NCI-H345 treated with DMSO at 0.1 percent for 48 hours (cell line): Measurements from ENCODE around the gene ZCCHC14.

Source experiments
- DNase-seq: peaks from one replicate; lab custom pipeline; 2025; ENCODE audit not compliant: unreplicated experiment; lab: John Stamatoyannopoulos, UW

The ZCCHC14 gene

DNA sequence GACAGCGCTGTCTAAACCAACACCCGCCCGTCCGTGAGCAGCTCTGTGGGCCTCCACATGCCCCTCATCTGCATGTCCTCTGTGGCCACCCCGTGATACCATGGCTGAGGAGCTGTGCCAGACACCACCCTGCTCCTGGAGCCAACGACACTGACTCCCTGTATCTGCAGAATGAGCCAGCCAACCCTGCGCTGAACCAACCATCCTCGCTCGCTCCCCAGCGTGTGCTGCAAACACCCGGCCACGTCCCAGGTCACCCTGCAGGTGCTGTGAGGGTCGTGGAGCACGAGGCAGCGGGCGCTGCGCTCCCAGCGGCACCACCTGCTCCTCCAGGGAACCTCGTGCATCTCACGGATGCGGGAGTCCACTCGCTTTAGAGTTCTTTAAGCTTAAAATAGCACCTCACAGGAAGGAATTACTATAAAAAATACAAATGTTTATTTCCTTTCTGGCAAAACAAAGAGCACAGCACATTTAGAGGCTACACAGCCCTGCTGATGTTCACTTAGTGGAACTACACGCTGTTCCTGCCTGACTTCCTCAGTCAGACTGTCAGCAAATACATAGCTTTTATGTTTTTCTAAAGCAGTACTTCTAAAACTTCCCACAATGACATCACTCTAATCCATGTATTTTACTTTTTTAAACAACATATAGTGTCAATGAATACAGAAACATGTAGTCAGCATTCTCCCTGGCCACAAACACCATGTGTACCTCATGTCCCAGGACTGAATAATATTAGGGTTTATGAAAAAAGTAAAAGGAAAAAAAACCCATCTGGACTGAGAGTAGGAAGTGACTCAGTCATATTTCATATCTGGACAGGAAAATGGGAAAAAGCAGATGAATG lies 57.2 kb downstream of the ZCCHC14 start:
- no peak for DNase-seq

DNA sequence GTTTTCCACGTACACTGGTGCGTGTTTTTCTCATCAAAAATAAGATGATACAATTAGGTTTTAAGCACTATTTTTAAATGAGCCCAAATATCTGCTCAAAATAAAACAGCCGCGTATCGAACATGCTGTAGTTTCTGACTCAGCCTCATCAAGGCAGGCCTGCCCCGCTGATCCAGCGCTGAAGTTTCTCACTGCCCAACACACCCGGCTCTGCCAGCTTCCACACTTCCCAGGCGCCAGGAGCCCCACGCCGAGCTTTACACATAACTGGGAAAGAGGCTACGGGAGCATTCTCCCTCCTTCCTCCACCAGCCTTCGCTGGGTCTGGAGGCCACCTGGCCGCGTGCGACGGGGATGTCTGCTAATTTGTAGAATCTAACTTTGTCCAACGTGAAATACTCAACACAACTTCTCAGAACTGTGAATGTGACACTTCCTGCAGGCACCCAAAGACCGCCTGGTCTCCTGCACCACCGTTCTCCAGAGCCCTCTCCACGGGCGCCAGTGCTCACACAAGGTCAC lies 58.6 kb downstream of the ZCCHC14 start:
- no peak for DNase-seq

- DNase-seq: no peak
These were observed 60.4 kb downstream of the ZCCHC14 start for GRCh38 chr16:87432330-87432915.

DNA sequence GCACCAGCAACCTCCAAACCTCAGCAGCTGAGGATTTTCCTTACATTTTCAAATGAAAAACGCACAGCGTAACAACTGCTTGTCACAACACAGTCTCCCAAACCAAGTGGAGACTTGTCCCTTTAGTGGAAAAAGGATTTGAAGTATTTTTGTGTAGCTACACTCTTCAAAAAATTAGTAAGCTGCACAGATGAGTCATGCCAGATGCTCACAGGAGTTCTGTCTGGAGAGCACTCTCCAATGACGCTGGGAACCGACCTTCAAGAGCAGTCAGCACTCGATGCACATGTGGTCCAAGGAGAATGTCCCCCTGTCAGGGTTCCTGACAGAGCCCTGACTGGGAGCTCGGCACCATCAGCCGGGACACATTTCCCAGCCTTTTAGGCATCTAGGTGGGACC lies 60.9 kb downstream of the ZCCHC14 start:
- no peak for DNase-seq

GRCh38 chr16:87426423-87427215 lies 66.2 kb downstream of the ZCCHC14 start:
- DNase-seq: no peak

- DNase-seq: no peak
These were observed 66.9 kb downstream of the ZCCHC14 start for GRCh38 chr16:87425941-87426340.

- DNase-seq: no peak
These were observed 68.6 kb downstream of the ZCCHC14 start for GRCh38 chr16:87424266-87424665.

DNA sequence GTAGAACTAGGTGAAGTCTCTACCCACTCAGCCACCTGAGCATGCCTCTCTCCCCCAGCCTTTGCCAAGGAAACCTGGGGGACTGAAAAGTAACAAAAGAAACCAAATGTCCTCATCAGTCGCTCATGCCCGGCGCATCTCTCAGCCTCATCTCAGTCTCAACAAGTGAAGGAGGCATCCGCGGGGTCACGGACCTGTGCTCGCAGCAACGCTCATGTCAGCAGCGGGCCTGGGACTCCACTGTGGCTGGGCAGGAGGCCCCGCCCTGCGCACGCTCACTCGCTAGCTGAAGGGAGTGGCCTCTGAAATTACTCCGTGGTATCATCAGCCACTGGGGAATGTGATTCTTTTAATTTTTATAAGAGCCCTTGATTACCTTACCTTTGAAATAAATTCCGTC lies 69.4 kb downstream of the ZCCHC14 start:
- no peak for DNase-seq

- DNase-seq: no peak
These were observed 70.7 kb downstream of the ZCCHC14 start for GRCh38 chr16:87422106-87422505.

GRCh38 chr16:87421003-87421912 lies 71.6 kb downstream of the ZCCHC14 start:
- no peak for DNase-seq

DNA sequence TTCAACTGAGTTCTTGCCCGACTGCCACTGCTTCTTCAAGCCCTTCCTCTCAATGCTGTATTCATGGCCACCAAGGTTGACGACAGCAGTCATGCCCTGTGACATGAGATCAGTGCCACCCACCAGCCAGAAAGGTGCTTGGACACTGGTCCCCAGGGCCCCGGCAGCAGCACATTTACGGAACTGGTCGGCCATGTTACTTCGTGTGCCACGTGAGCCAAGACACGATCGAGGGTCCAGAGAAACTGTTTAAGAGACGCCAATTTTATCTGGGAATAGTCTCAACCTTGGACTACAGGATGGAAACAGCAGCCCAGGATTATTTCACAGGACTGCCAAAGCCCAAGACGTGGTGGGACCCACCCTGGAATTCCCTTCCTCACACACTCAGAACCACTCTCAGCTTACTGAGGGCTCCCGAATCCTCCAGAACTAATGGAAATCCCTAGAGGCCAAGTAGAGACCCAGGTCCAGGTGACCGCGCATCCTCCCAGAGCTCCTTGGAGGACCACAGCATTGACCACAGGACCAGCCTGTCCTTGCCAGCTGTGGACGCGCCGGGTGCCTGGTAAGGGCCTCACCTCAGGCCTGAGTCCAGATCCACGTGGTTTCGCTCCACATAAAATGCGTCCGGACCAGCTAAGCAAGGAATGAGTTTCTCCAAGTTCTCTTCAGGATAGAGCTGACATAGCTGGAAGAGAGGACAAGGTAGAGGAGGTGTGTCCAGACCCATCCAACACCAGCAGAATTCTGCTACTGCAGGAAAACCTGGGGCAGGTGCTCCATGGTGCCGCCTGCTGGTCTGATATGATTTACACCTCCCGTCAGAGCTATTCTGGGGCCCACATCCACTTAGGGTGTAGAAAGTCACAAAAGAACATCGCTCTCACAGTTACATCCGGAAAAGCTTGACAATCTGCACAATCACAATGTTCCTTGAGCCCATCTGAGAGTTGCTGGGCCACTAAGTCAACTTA lies 72.5 kb downstream of the ZCCHC14 start:
- no peak for DNase-seq

- DNase-seq: no peak
These were observed 74.2 kb downstream of the ZCCHC14 start for GRCh38 chr16:87418644-87419043.

DNA sequence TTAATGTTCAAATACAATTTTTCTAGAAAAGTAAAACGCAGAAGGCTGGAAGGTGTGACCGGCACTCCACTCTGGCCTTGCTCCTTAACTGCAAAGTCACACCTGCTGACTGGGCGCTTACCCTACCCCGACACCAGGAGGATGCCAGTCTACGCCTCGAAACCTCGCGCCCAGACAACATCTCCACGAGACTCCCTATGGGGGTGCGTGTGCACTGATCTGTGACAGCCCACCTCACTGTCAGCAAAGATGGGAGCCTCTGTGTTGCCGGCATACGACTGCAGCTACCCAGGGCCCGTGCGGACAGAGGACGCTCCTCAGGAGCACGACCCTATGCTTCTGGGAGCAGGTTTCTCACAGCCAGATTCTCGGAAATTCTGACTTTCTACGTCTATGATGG lies 74.6 kb downstream of the ZCCHC14 start:
- no peak for DNase-seq

DNA sequence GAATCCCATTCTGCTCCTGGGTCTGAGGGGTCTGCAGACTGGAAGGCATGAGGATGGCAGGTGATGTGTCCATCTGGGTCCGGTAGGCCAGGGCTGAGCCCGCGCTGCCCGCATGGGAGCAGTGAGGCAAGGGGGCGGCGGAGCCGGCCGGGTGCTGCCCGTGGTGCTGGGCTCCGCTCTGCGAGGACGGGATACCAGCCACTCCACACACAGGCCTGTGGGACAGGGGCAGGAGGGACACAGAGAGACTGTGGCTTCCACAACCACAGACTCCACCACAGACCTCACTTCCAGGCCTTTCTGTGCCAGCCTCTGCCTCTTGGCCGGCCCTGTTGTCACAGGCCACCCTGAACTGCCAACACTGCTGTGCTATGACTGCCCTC lies 75.3 kb downstream of the ZCCHC14 start:
- no peak for DNase-seq

GRCh38 chr16:87416826-87417527 lies 75.8 kb downstream of the ZCCHC14 start:
- DNase-seq: no peak

- no peak for DNase-seq
These were observed 77.4 kb downstream of the ZCCHC14 start for GRCh38 chr16:87415441-87415840.

DNA sequence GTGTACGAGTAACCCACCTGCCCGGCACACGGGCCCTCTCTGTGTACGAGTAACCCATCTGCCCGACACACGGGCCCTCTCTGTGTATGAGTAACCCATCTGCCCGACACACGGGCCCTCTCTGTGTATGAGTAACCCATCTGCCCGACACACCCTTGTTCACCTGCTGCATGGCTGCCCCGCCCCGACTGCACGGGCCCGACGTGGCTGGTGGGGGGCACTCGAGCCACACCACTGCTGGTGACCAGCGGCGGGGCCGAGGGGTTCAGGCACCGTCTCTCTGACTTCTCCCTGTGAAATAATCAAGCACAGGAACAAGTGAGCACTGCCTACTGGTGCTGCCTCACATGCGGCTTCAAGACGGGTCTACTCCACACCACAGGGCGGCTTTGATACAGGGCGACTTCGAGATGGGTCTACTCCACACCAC lies 78.6 kb downstream of the ZCCHC14 start:
- no peak for DNase-seq

- DNase-seq: no peak
These were observed 79.8 kb downstream of the ZCCHC14 start for GRCh38 chr16:87412996-87413421.
